Fibroblast of lung (primary cell): ENCODE measurements around the gene RASIP1. TPM values are rescaled to one million over a fixed set of nuclear protein-coding genes. Genes with fewer than 3 reads are reported as not detected.

Source experiments
- DNase-seq, 2 donors: peaks; one replicate each; pipeline versions ENCODE4 v3.0.0 to v3.0.0-alpha.2; 2010; ENCODE audit warnings: low read depth in 2 of 2
- H2AFZ ChIP-seq: 2 replicates; pipeline ENCODE4 v1.5.1; 2012; ENCODE audit warnings: low read length, control low read depth, inconsistent platforms
- H3K27ac ChIP-seq: 2 replicates; pipeline ENCODE4 v1.5.1; 2011; ENCODE audit warnings: low read length, control low read depth; ENCODE audit not compliant: insufficient read depth
- H3K27me3 ChIP-seq: 2 replicates; pipeline ENCODE4 v1.5.1; 2011; ENCODE audit warnings: mild to moderate bottlenecking, low read length; ENCODE audit not compliant: control insufficient read depth, insufficient read depth
- H3K36me3 ChIP-seq: 2 replicates; pipeline ENCODE4 v1.5.1; 2011; ENCODE audit warnings: low read length; ENCODE audit not compliant: control insufficient read depth, insufficient read depth
- H3K4me1 ChIP-seq: 2 replicates; pipeline ENCODE4 v1.5.1; 2011; ENCODE audit warnings: low read length; ENCODE audit not compliant: control insufficient read depth, insufficient read depth; ENCODE audit errors: extremely low read depth
- H3K4me2 ChIP-seq: 2 replicates; pipeline ENCODE4 v1.5.1; 2011; ENCODE audit warnings: low read length, control low read depth; ENCODE audit not compliant: insufficient read depth; ENCODE audit errors: extremely low read depth
- H3K4me3 ChIP-seq, 4 experiments: fragments of 200-600 bp in 1 of 4; sonication (generic) in 1 of 4; replicated peaks in 1 of 4; 2 replicates each; pipeline ENCODE4 v1.5.1; 2011 to 2016; ENCODE audit warnings: low read length in 4 of 4, low read depth in 3 of 4, mild to moderate bottlenecking in 3 of 4, control low read depth in 2 of 4, inconsistent platforms in 1 of 4, mixed read lengths in 1 of 4; ENCODE audit not compliant: insufficient read depth in 1 of 4; ENCODE audit errors: control extremely low read depth in 1 of 4
- H3K79me2 ChIP-seq: 2 replicates; pipeline ENCODE4 v1.5.1; 2012; ENCODE audit warnings: mild to moderate bottlenecking, low read length, inconsistent platforms; ENCODE audit not compliant: control insufficient read depth, insufficient read depth
- H3K9ac ChIP-seq: 2 replicates; pipeline ENCODE4 v1.5.1; 2011; ENCODE audit warnings: mild to moderate bottlenecking, low read length, control low read depth; ENCODE audit not compliant: insufficient read depth
- H3K9me3 ChIP-seq: 2 replicates; pipeline ENCODE4 v1.5.1; 2012; ENCODE audit warnings: low read depth, low read length; ENCODE audit not compliant: control insufficient read depth, insufficient read depth
- H4K20me1 ChIP-seq: 2 replicates; pipeline ENCODE4 v1.5.1; 2011; ENCODE audit warnings: low read length; ENCODE audit not compliant: control insufficient read depth, insufficient read depth; ENCODE audit errors: extremely low read depth
- CTCF ChIP-seq, 2 donors: IDR thresholded peaks in 1 of 2; conservative IDR thresholded peaks in 1 of 2; 1 replicate in 1 of 2; 2 replicates in 1 of 2; pipeline ENCODE4 v1.5.1; 2011 to 2012; ENCODE audit warnings: low read length in 2 of 2, control low read depth in 1 of 2, inconsistent platforms in 1 of 2, low read depth in 1 of 2, mild to moderate bottlenecking in 1 of 2
- EZH2 ChIP-seq: IDR thresholded peaks from 2 replicates; pipeline ENCODE4 v1.5.1; 2012; ENCODE audit warnings: low read length, control low read depth, mild to moderate bottlenecking; ENCODE audit errors: missing control alignments
- polyA plus RNA-seq, 2 donors: library from polyadenylated mRNA; depleted of rRNA in 1 of 2; stranded (reverse) in 1 of 2; unstranded in 1 of 2; fragments of >200 nt; gene quantifications; 2 replicates each; pipeline ENCODE4 v1.2.1, GENCODE V29; 2011 to 2012; ENCODE audit warnings: missing spikeins in 1 of 2
- total RNA-seq: library from RNA; depleted of rRNA; stranded (reverse); fragments of >200 nt; gene quantifications from 2 replicates; pipeline ENCODE4 v1.2.1, GENCODE V29; 2014

The RASIP1 gene
- total and polyA plus RNA-seq, 2 donors (not counting 1 experiment from before 2014, with no cell fraction given) = 0.99 to 1.6 TPM

GRCh38 chr19:48720613-48721296 is 19.7 kb downstream of the RASIP1 start:
- Histone ChIP-seq H3K9me3 (no peaks in the 10 kb centered on the region), H3K27ac (peak overlapping the region; percentile 88), H3K27me3 (no peaks in the 10 kb centered on the region), H2AFZ (peak overlapping the region; percentile 94), H3K4me2 (peak overlapping the region; percentile 80), H3K36me3 (no peaks in the 10 kb centered on the region), H3K9ac (peak overlapping the region; percentile 71), H3K4me1 (peaks cover 6% of the 10 kb centered on the region), H3K79me2 (no peaks in the 10 kb centered on the region), H4K20me1 (no peaks in the 10 kb centered on the region), H3K4me3 (peak overlapping the region; percentile 64 to 73 (median 68))
- no peak for TF ChIP-seq EZH2
- TF ChIP-seq CTCF (conservative IDR thresholded peaks at IDR 0.05 in 1 of 2, IDR thresholded peaks at IDR 0.05 in 1 of 2; ENCODE audit: low read depth in 1 of 2, low read length in 2 of 2) = no peak
- DNase-seq = peak; percentile 99

- no peak for DNase-seq
- H4K20me1 ChIP-seq = no peaks in the 10 kb centered on the region
- H3K79me2 ChIP-seq = no peaks in the 10 kb centered on the region
- H3K36me3 ChIP-seq = no peaks in the 10 kb centered on the region
- peak overlapping the region; percentile 88 for H3K27ac ChIP-seq
- peak overlapping the region; percentile 64 to 73 (median 68) for H3K4me3 ChIP-seq
- H3K27me3 ChIP-seq = no peaks in the 10 kb centered on the region
- H3K9ac ChIP-seq = no peak overlapping the region
- peak overlapping the region; percentile 66 for H2AFZ ChIP-seq
- no peaks in the 10 kb centered on the region for H3K9me3 ChIP-seq
- H3K4me1 ChIP-seq = peaks cover 4% of the 10 kb centered on the region
- no peak for TF ChIP-seq EZH2
- TF ChIP-seq CTCF (conservative IDR thresholded peaks at IDR 0.05 in 1 of 2, IDR thresholded peaks at IDR 0.05 in 1 of 2; ENCODE audit: low read depth in 1 of 2, low read length in 2 of 2) = no peak
- peak overlapping the region; percentile 80 for H3K4me2 ChIP-seq
Measured at GRCh38 chr19:48720251-48720612, 20.2 kb downstream of the RASIP1 start.

- Histone ChIP-seq H3K4me1 (peaks cover 6% of the 10 kb centered on the region), H3K9me3 (no peaks in the 10 kb centered on the region), H4K20me1 (no peaks in the 10 kb centered on the region), H2AFZ (peak within 1 kb of the TSS; percentile 66), H3K27ac (peak within 1 kb of the TSS; percentile 88), H3K9ac (no peak within 1 kb of the TSS), H3K79me2 (no peaks in the 10 kb centered on the region), H3K4me2 (peak within 1 kb of the TSS; percentile 80), H3K36me3 (no peaks in the 10 kb centered on the region), H3K27me3 (no peaks in the 10 kb centered on the region), H3K4me3 (peak within 1 kb of the TSS; percentile 64 to 73 (median 68))
- TF ChIP-seq EZH2 = no peak
- TF ChIP-seq CTCF (conservative IDR thresholded peaks at IDR 0.05 in 1 of 2, IDR thresholded peaks at IDR 0.05 in 1 of 2; ENCODE audit: low read depth in 1 of 2, low read length in 2 of 2) = no peak
- DNase-seq = no peak
Measured at GRCh38 chr19:48719263-48720171, 20.9 kb downstream of the RASIP1 start, which contains the start of gene MAMSTR. MAMSTR (minus strand) TSS chr19:48719725; CDS start chr19:48719031, 694 bp downstream.
